Airway epithelial cell (primary cell): ENCODE measurements around the gene GSTM3. TPM values are rescaled to one million over a fixed set of nuclear protein-coding genes. Genes with fewer than 3 reads are reported as not detected.

Source experiments
- total RNA-seq: library from RNA; depleted of rRNA; stranded (reverse); fragments of >200 nt; gene quantifications from 2 replicates; pipeline ENCODE4 v1.2.3, GENCODE V29; 2015

GSTM3 gene
- 30.6 and 61.5 TPM in 2 replicates for total RNA-seq

DNA sequence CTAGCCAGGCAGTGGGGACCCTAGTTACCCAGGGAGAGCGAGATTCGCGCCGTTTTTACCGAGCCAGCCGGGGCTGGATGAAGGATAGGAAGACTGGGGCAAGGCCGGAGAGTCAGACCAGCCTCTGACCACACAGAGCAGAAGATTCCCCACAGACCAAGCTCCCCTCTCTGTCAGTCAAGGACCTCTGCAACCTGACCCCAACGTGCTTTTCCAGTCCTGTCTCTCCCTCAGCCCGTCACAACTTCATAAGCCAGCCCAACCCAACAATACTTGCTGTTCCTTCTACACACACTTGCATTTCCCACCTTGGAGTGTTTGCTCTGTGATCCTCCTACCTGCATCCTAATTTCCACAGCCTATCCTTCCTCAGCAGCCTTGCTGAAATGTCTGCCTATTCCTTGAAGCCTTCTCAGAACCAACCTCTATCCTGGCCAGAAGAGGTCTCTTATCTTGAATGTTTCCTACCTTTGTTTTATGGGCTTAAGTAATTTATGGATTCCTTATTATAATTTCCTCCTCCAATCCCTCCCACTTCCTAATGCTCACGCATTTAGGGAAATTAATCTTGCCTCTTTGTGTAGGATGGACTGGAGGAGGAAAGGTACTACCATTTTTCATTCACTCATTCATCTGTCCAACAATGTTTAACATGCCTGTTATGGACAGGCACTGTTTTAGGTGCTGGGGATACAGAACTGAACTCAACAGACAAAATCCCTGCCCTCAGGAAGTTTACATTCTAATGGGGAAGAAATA, at the start of gene GSTM3:
Gene GSTM3, minus strand, starts transcription at position 424 of the 759 bp plus-strand sequence. CDS start 751 bp downstream, outside the sequence.

DNA sequence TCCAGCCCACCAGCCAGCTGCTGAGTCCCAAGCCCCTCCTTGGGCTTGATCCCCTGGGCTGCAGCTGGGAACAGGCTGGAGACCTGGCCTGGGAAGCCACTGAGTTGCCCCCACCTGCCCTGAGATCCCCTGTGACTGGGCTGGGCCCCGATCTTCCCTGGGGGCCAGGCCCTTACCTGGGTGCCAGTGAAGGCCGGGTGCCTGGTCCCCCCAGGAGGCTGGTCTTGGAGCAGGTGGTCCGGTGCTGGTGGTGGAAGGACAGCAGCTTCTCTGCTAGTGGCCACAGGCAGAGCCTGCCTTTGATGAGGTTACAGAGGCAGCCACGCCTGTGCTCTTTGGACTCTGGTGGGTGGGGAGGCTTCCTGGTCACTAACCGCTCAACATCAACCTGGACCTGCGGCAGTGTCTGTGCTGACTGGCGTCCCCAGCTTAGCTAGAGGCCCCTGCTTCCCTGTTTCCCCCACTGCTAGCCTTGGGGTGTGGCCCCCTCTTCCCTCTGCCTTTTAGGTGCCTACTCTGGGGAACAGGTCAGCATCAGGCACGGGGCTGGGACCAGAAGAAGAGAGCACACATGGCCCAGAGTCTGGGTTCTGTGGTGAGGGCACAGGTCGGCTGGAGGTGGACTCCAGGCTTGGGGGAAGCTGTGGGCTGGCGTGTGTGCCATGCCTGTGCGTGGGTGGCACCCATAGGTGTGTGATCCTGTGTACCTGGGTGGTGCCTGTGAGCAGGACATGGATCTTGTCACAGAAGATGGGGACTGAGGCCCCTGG, 23.0 kb upstream of the GSTM3 start, which contains the start of gene EPS8L3:
Gene EPS8L3, minus strand, starts transcription at position 278 of the 770 bp plus-strand sequence. CDS start 2,174 bp downstream, outside the sequence.

DNA sequence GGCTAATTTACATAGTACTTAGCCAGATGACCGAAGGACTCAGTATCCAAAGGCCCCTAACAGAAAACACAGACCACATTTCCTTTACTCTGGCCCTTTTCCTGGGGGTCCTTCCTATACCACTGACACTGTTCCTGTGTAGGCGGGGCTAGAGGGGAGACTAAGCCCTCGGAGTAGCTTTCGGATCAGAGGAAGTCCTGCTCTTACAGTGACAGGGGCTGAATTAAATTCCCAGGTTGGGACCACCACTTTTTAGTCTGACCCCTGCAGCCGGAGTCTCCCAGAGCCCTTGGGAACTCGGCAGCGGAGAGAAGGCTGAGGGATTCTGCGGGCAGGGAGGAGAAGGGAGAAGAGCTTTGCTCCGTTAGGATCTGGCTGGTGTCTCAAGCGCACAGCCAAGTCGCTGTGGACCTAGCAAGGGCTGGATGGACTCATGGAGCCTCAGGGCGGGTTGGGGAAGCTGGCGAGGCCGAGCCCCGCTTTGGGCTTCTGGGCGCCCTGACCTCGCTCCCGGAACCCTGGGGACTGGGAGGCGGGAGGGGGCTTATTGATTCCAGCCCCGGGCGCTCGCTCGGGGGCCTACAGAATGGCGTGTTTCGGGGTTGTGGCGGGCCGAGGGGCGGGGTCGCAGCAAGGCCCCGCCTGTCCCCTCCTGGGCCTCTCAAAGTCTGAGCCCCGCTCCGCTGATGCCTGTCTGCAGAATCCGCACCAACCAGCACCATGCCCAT, 29.1 kb downstream of the GSTM3 start, which contains the start of gene GSTM5:
Gene GSTM5, plus strand, starts transcription at position 659 of the 728 bp plus-strand sequence. Its CDS starts 62 bp downstream, at position 721.

GRCh38 chr1:109687641-109688499, 53.0 kb downstream of the GSTM3 start, which contains the start of gene GSTM1:
Gene GSTM1 (plus strand): TSS chr1:109687817. CDS start chr1:109687874, 57 bp downstream.

Other genes with a start within 250 kb of the GSTM3 start
- 3.7 and 10.0 TPM in 2 replicates for gene CYB561D1, start 246.9 kb downstream of the GSTM3 start, total RNA-seq
- 0.19 and 0.56 TPM in 2 replicates for gene AMIGO1, start 231.3 kb downstream of the GSTM3 start, total RNA-seq
- gene GPR61, start 201.2 kb downstream of the GSTM3 start, total RNA-seq, result not detected in 2 replicates
- gene GNAI3, start 192.4 kb downstream of the GSTM3 start, total RNA-seq, result 8.7 and 11.4 TPM in 2 replicates
- gene GNAT2, start 121.4 kb downstream of the GSTM3 start, total RNA-seq, result 0.14 and 0.21 TPM in 2 replicates
- gene AMPD2, start 121.2 kb downstream of the GSTM3 start, total RNA-seq, result 40.7 and 46.2 TPM in 2 replicates
- gene GSTM4, start 84.9 kb downstream of the GSTM3 start, total RNA-seq, result 5.1 and 8.5 TPM in 2 replicates
- 4.6 and 5.8 TPM in 2 replicates for gene GSTM2, start 73.0 kb downstream of the GSTM3 start, total RNA-seq
- gene GSTM1, start 53.2 kb downstream of the GSTM3 start, total RNA-seq, result 10.8 and 18.5 TPM in 2 replicates
- not detected in 2 replicates for gene GSTM5, start 28.8 kb downstream of the GSTM3 start, total RNA-seq
- gene EPS8L3, start 22.9 kb upstream of the GSTM3 start, total RNA-seq, result not detected in 2 replicates
- gene CSF1, start 169.8 kb upstream of the GSTM3 start, total RNA-seq, result 4.2 and 4.9 TPM in 2 replicates
- gene AHCYL1, start 243.7 kb upstream of the GSTM3 start, total RNA-seq, result 35.2 and 37.7 TPM in 2 replicates